Epithelial cell of esophagus (primary cell): ENCODE measurements around the gene CLCN1.
"Not testable (repeated sequence)": the region's sequence is repeated elsewhere in the genome, so short reads cannot be mapped to it uniquely, and the experiment has no call there.

Experiments used
- DNase-seq: peaks from one replicate; pipeline ENCODE4 v3.0.0; 2010; ENCODE audit warnings: low read depth
- H3K4me3 ChIP-seq: 2 replicates; pipeline ENCODE4 v1.5.1; 2011; ENCODE audit warnings: mild to moderate bottlenecking, low read length, control low read depth
- CTCF ChIP-seq: IDR thresholded peaks from 2 replicates; pipeline ENCODE4 v1.5.1; 2011; ENCODE audit warnings: low read depth, mild to moderate bottlenecking, low read length, control low read depth, inconsistent platforms; ENCODE audit not compliant: insufficient read depth; ENCODE audit errors: missing control alignments

Gene CLCN1

GRCh38 chr7:143285806-143286521, 29.9 kb upstream of the CLCN1 start:
- no peak for TF ChIP-seq CTCF
- no peak overlapping the region for H3K4me3 ChIP-seq
- no peak for DNase-seq

GRCh38 chr7:143286522-143286890, 29.4 kb upstream of the CLCN1 start:
- no peak for TF ChIP-seq CTCF
- no peak overlapping the region for H3K4me3 ChIP-seq
- no peak for DNase-seq

DNA sequence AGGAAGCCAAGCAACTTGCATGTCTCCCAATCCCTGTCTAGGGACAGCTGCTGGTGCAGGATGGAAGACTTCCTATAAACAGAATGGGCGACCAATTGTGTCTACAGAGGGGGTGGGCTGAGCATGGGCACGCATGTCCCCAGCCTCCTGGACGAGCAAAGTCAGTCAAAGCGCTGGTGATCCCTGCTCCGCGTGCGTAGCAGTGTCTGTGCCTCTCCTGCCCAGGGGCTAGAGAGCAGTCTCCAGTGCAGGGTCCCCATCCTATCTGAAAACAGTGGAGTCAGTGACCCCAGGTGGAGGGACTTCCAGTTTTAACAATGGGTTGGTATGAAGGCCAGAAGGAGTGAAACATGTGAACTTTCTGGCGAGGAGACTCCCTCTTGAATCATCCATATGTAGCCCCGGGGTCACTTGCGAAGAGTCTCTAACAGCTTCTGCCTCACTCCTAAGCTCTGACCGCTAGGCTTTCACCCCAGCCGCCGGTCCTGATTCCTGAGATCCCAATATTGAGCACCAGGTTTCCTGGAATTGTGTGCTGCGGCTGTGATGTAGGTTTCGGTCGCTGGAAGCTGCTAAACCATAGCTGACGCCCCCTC, 28.5 kb upstream of the CLCN1 start:
- H3K4me3 ChIP-seq, result peak overlapping the region; percentile 14
- no peak for DNase-seq
- TF ChIP-seq CTCF, result no peak

- peak within 1 kb of the TSS; percentile 80 for H3K4me3 ChIP-seq
- peak; percentile 31 for TF ChIP-seq CTCF
Measured at GRCh38 chr7:143287935-143288826, 27.7 kb upstream of the CLCN1 start, which contains the start of gene CASP2. Gene CASP2 (plus strand): TSS chr7:143288351. CDS start chr7:143288456, 105 bp downstream.

GRCh38 chr7:143288836-143289235, 27.1 kb upstream of the CLCN1 start:
- H3K4me3 ChIP-seq, result peak overlapping the region; percentile 80
- TF ChIP-seq CTCF, result no peak
- DNase-seq, result no peak

More at GRCh38 chr7:143287935-143288826, 27.7 kb upstream of the CLCN1 start, which contains the start of gene CASP2:
- DNase-seq, result peak; percentile 97

DNA sequence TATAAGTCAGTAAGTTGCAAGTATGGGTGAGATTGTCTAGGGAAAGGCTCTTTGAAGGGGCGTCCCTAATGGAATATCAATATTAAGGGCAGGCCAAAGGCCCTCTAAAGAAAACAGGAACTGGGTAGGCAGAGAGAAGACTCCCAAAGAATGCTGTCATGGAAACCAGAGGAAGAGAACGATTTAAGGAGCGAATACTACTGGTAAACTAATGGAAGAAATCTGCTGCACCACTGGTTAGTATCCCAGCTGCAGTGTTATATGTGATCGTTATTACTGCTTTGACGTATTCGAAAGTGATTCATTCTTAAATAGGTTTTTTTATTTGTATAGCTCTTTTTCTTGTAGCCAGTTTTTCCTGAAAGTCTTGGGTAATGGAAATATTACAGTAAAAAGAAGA, 26.5 kb upstream of the CLCN1 start:
- TF ChIP-seq CTCF, result no peak
- DNase-seq, result no peak
- peak overlapping the region; percentile 80 for H3K4me3 ChIP-seq

DNA sequence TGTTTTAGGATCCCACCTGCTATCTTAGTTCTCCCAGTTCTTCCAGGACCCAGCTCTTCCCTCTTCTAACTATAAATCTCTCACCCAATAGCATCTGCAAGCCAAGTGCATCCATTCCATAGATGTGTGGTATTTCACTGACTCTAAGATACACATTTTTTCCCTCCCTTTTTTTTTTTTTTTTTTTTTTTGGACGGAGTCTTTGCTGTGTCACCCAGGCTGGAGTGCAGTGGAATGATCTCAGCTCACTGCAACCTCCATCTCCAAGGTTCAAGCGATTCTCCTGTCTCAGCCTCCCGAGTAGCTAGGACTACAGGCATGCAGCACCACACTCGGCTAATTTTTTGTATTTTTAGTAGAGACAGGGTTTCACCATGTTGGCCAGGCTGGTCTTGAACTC, 26.0 kb upstream of the CLCN1 start:
- H3K4me3 ChIP-seq, result peak overlapping the region; percentile 80
- not testable (repeated sequence) for DNase-seq
